PC-3 (cell line): ENCODE data around the gene CACNA1D.

Experiments
- CTCF ChIP-seq: fragments of 300-600 bp; sonication (generic); conservative IDR thresholded peaks from 2 replicates; pipeline ENCODE4 v1.5.1; 2017; ENCODE audit warnings: antibody characterized with exemption, low read depth, mild to moderate bottlenecking, low read length
- EZH2 ChIP-seq: fragments of 300-600 bp; sonication (generic); IDR thresholded peaks from one replicate; pipeline ENCODE4 v1.6.1; 2017; ENCODE audit warnings: antibody characterized with exemption, mild to moderate bottlenecking, low read length; ENCODE audit not compliant: unreplicated experiment

GRCh38 chr3:53801319-53801718, 306.9 kb downstream of the CACNA1D start:
- TF ChIP-seq CTCF (no peak), EZH2 (no peak)
